HFFc6 (cell line): ENCODE measurements around the gene CLEC14A. TPM values are rescaled to one million over a fixed set of nuclear protein-coding genes. Genes with fewer than 3 reads are reported as not detected.
A peak's percentile ranks its signal among the peaks of the same experiment; 100 is the strongest.

Experiments used
- DNase-seq: peaks from one replicate; pipeline ENCODE4 v3.0.0-alpha.2; 2018
- H3K27ac Mint-ChIP-seq: 2 replicates; pipeline ENCODE4 v1.8.0; 2020; ENCODE audit warnings: mild to moderate bottlenecking, mixed read lengths
- H3K27me3 Mint-ChIP-seq: 2 replicates; pipeline ENCODE4 v1.8.0; 2021; ENCODE audit warnings: mild to moderate bottlenecking, moderate library complexity, mixed read lengths; ENCODE audit not compliant: insufficient read depth
- H3K36me3 Mint-ChIP-seq: 2 replicates; pipeline ENCODE4 v1.8.0; 2021; ENCODE audit warnings: low read depth, mixed read lengths
- H3K4me1 Mint-ChIP-seq: 2 replicates; pipeline ENCODE4 v1.8.0; 2020; ENCODE audit warnings: low read depth, mixed read lengths
- H3K4me3 Mint-ChIP-seq: 2 replicates; pipeline ENCODE4 v1.8.0; 2020; ENCODE audit warnings: mild to moderate bottlenecking, moderate library complexity, mixed read lengths
- H3K9me3 Mint-ChIP-seq: 2 replicates; pipeline ENCODE4 v1.8.0; 2020; ENCODE audit warnings: mild to moderate bottlenecking, mixed read lengths
- total RNA-seq, 6 experiments: library from RNA; stranded (reverse); fragmentation: NEBNext Ultra II Directional; extraction: Animal tissue kit (Norgen Biotek cat#: 25700); gene quantifications; 2 replicates in 1 of 6; 3 replicates in 5 of 6; pipeline ENCODE4 v1.2.3, GENCODE V29; 2021
- TF ChIP-seq, protein P1 (sequence below): fragments of 200-600 bp; sonication (generic); IDR thresholded peaks from 2 replicates; pipeline ENCODE4 v1.5.0; 2021; ENCODE audit warnings: antibody characterized with exemption, mild to moderate bottlenecking

Gene CLEC14A
- total RNA-seq, 6 experiments from 2014 or later = 0.08 to 0.12 TPM; not detected in 4

DNA sequence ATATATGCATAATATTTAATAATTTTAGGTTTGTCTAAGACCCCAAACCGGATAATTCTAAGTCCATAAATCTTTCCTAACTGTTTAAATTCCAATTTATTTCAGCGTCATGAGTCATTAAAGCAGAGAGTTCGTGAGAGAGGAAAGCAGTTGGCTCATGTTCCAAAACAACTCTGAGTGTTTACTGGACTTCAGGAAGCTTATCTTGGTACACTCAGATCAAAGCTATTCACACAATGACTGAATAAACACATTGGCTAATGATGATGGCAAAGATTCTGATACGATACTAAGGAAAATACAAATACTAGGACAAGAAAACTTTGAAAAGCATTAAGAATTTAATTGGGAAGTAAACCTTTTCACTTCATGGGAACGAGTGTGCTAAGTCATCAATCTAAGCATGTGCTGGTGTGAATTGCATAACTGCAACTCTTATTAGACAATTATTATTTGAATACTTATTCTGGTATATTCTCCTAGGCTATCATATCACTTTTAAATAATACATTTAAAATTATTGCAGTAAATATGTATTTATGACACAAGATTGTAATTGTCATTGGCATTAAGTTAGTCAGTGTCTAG is 34.8 kb upstream of the CLEC14A start:
- DNase-seq = peak; percentile 92
- Mint-ChIP-seq H3K27ac (peak overlapping the region; percentile 93), H3K9me3 (peaks cover 24% of the 10 kb centered on the region), H3K4me1 (peaks cover 70% of the 10 kb centered on the region), H3K36me3 (peaks cover 27% of the 10 kb centered on the region), H3K4me3 (peak overlapping the region; percentile 71), H3K27me3 (no peaks in the 10 kb centered on the region)
- TF ChIP-seq, protein P1, sequence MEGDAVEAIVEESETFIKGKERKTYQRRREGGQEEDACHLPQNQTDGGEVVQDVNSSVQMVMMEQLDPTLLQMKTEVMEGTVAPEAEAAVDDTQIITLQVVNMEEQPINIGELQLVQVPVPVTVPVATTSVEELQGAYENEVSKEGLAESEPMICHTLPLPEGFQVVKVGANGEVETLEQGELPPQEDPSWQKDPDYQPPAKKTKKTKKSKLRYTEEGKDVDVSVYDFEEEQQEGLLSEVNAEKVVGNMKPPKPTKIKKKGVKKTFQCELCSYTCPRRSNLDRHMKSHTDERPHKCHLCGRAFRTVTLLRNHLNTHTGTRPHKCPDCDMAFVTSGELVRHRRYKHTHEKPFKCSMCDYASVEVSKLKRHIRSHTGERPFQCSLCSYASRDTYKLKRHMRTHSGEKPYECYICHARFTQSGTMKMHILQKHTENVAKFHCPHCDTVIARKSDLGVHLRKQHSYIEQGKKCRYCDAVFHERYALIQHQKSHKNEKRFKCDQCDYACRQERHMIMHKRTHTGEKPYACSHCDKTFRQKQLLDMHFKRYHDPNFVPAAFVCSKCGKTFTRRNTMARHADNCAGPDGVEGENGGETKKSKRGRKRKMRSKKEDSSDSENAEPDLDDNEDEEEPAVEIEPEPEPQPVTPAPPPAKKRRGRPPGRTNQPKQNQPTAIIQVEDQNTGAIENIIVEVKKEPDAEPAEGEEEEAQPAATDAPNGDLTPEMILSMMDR = no peak

DNA sequence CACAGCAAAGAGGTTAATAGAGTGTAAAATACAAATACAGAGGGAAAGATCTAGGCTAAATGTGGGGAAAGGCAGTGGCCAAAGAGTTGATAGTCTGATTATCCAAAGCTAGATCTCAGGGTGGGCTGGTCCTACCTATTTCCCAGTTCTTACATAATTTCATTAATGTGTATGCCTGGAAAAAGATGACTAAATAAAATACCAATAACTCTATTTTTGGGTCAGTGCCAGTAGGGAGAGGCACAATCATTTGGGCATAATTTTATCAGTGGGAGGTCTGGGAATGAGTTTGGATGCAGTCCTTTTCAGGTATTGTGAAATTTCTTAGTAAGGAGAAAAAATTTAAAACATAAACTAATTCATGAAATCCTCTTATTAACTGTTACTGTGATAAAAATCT is 30.6 kb upstream of the CLEC14A start:
- DNase-seq = no peak
- Mint-ChIP-seq H3K27me3 (peaks cover 1% of the 10 kb centered on the region; the same call in 1 of the 2 replicates), H3K4me3 (no peak overlapping the region), H3K4me1 (peaks cover 51% of the 10 kb centered on the region), H3K9me3 (peaks cover 29% of the 10 kb centered on the region), H3K36me3 (peaks cover 35% of the 10 kb centered on the region), H3K27ac (no peak overlapping the region)
- TF ChIP-seq, protein P1 = no peak

DNA sequence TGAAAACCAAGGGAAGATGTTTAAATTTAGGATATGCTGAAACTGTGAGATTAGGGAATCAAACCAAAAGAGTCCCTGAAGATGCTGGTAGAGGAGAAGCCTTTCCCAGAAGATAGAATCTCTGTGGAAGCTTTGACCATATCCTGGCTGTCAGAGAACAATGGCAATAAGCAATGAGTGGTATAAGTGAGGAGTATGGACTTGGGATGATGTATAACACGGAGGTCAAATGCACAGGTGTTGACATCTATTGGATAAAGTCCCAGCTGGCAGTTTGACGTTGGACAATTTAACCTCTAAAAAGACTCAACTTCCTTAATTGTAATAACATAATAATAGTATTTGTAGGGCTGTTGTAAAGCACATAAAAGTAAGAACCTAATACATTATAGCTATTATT is 30.1 kb upstream of the CLEC14A start:
- Mint-ChIP-seq H3K36me3 (peaks cover 35% of the 10 kb centered on the region), H3K9me3 (peaks cover 29% of the 10 kb centered on the region), H3K4me1 (peaks cover 46% of the 10 kb centered on the region), H3K27me3 (peaks cover 1% of the 10 kb centered on the region; the same call in 1 of the 2 replicates), H3K27ac (no peak overlapping the region), H3K4me3 (no peak overlapping the region)
- DNase-seq = no peak
- TF ChIP-seq, protein P1 = no peak

DNA sequence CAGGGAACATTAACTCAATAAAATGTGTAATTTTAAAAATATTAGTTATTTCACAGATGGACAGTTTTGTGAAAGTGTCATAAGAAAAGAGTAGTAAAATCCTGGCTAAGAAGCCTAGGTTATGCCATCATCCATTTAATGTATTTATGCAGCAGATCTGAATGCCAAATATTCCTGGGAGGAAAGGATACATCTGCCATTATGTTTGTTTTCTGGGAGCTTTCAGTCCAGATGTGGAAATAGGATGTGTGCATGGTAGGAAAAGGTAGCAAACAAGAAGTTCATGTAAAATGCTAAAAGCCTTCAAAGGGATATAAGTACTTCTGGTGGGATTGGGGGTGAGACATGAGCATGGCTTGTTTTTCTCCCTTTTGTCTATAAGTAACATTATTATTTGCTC is 27.0 kb upstream of the CLEC14A start:
- TF ChIP-seq, protein P1 = no peak
- peaks cover 18% of the 10 kb centered on the region for H3K36me3 Mint-ChIP-seq
- H3K9me3 Mint-ChIP-seq = peaks cover 15% of the 10 kb centered on the region
- no peak overlapping the region for H3K27ac Mint-ChIP-seq
- H3K4me3 Mint-ChIP-seq = no peak overlapping the region
- H3K27me3 Mint-ChIP-seq = peaks cover 1% of the 10 kb centered on the region; the same call in 1 of the 2 replicates
- DNase-seq = no peak
- H3K4me1 Mint-ChIP-seq = peaks cover 23% of the 10 kb centered on the region

DNA sequence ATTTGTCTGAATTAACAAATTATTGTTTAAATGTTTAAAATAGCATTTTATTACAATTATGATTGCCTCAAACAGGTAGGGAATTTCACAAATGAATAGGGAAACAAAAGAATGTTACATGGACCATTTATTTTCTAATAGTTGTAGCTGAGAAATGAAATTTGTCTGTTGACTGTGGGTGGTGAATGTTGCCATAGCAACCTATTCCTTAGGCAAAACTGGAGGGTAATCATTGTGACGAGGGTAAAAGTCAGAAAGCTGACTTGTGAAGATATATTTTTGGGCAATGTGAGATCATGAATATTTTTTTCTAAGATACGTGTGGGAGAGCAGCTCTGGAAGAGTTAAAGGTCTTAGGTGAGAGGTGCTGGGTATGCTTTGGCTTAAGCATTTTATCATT is 24.2 kb upstream of the CLEC14A start:
- peaks cover 8% of the 10 kb centered on the region for H3K36me3 Mint-ChIP-seq
- H3K4me1 Mint-ChIP-seq = peaks cover 6% of the 10 kb centered on the region
- no peaks in the 10 kb centered on the region; the same call in 1 of the 2 replicates for H3K27me3 Mint-ChIP-seq
- no peak overlapping the region for H3K27ac Mint-ChIP-seq
- no peak for DNase-seq
- H3K4me3 Mint-ChIP-seq = no peak overlapping the region
- TF ChIP-seq, protein P1 = no peak
- peaks cover 5% of the 10 kb centered on the region for H3K9me3 Mint-ChIP-seq
